AML-193 (cell line): ENCODE results near the gene MROH7.
"Not testable (repeated sequence)": the region's sequence is repeated elsewhere in the genome, so short reads cannot be mapped to it uniquely, and the experiment has no call there.

Experiments
- DNase-seq, 2 experiments: peaks; one replicate each; lab custom pipeline; 2025; lab: John Stamatoyannopoulos, UW

Gene MROH7

GRCh38 chr1:54610048-54610447, 31.5 kb upstream of the MROH7 start:
- no peak for DNase-seq

GRCh38 chr1:54610601-54611580, 30.7 kb upstream of the MROH7 start:
- DNase-seq: no peak

GRCh38 chr1:54611621-54612020, 30.0 kb upstream of the MROH7 start:
- no peak for DNase-seq

- no peak for DNase-seq
These were observed 27.6 kb upstream of the MROH7 start for GRCh38 chr1:54614024-54614423.

- no peak for DNase-seq
These were observed 27.0 kb upstream of the MROH7 start for GRCh38 chr1:54614563-54614962.

GRCh38 chr1:54615531-54616279, 25.9 kb upstream of the MROH7 start:
- DNase-seq: no peak

GRCh38 chr1:54619749-54620148, 21.8 kb upstream of the MROH7 start:
- DNase-seq: no peak

- DNase-seq: no peak
These were observed 18.2 kb upstream of the MROH7 start, which contains the start of gene FAM151A for GRCh38 chr1:54623216-54624007. Gene FAM151A, minus strand, starts transcription at chr1:54623525. Its CDS starts 130 bp downstream, at chr1:54623395.

GRCh38 chr1:54624466-54625464, 16.8 kb upstream of the MROH7 start:
- no peak for DNase-seq

- no peak for DNase-seq
These were observed 14.4 kb upstream of the MROH7 start for GRCh38 chr1:54627196-54627595.

- DNase-seq: not testable (repeated sequence)
These were observed 5.8 kb upstream of the MROH7 start for GRCh38 chr1:54635804-54636203.

- not testable (repeated sequence) for DNase-seq
These were observed 4.8 kb upstream of the MROH7 start for GRCh38 chr1:54636461-54637446.

- DNase-seq: no peak
These were observed 1.2 kb upstream of the MROH7 start for GRCh38 chr1:54640361-54640760.

- no peak for DNase-seq
These were observed 2.1 kb downstream of the MROH7 start for GRCh38 chr1:54643736-54644135.

- DNase-seq: no peak
These were observed 4.5 kb downstream of the MROH7 start for GRCh38 chr1:54645806-54646676.

GRCh38 chr1:54649130-54649898, 7.7 kb downstream of the MROH7 start:
- no peak for DNase-seq

- no peak for DNase-seq
These were observed 8.3 kb downstream of the MROH7 start for GRCh38 chr1:54649921-54650320.

GRCh38 chr1:54650417-54650816, 8.8 kb downstream of the MROH7 start:
- no peak for DNase-seq
